B cell (primary cell): ENCODE results near the gene HTRA3. TPM values are rescaled to one million over a fixed set of nuclear protein-coding genes. Genes with fewer than 3 reads are reported as not detected.

Source experiments
- ATAC-seq: fragments of 200-7000 bp; cut with Tn5 transposase; one replicate; pipeline ENCODE4 v1.10.0; 2021; ENCODE audit warnings: low read depth, mild to moderate bottlenecking, moderate number of reproducible peaks, moderate library complexity
- CTCF ChIA-PET: fragments of 350-600 bp; sonication (Branson Sonifier 250); formaldehyde crosslinking; loops from one replicate; lab custom pipeline; 2021; ENCODE audit warnings: antibody characterized with exemption, inconsistent platforms; lab: Charles Lee
- POLR2A ChIA-PET: fragments of 350-600 bp; sonication (Branson Sonifier 250); formaldehyde crosslinking; loops from one replicate; lab custom pipeline; 2021; ENCODE audit warnings: antibody characterized with exemption; lab: Charles Lee
- DNase-seq: peaks from one replicate; pipeline ENCODE4 v3.0.0; 2013
- H2AFZ ChIP-seq: 2 replicates; pipeline ENCODE4 v1.6.1; 2012; ENCODE audit warnings: mild to moderate bottlenecking, low read depth, low read length; ENCODE audit not compliant: insufficient read depth, poor library complexity, severe bottlenecking
- H3K27ac ChIP-seq, 2 donors: 1 replicate in 1 of 2; 2 replicates in 1 of 2; pipeline ENCODE4 v1.5.1; 2012 to 2013; ENCODE audit warnings: low read length in 2 of 2, mild to moderate bottlenecking in 2 of 2, moderate library complexity in 1 of 2
- H3K27me3 ChIP-seq, 4 experiments: fragments of 200-600 bp in 1 of 4; sonication (generic) in 1 of 4; replicated peaks in 1 of 4; 1 replicate in 2 of 4; 2 replicates in 2 of 4; pipeline versions ENCODE4 v1.6.1 to v1.7.0; 2013 to 2016; ENCODE audit warnings: low read length in 3 of 4, mild to moderate bottlenecking in 2 of 4, mixed read lengths in 1 of 4, moderate library complexity in 1 of 4; ENCODE audit not compliant: insufficient read depth in 4 of 4, control insufficient read depth in 3 of 4; ENCODE audit errors: control extremely low read depth in 1 of 4
- H3K36me3 ChIP-seq, 2 experiments: replicated peaks in 1 of 2; 1 replicate in 1 of 2; 2 replicates in 1 of 2; pipeline versions ENCODE4 v1.6.1 to v1.7.1; 2013; ENCODE audit warnings: low read length in 1 of 2; ENCODE audit not compliant: insufficient read depth in 2 of 2, control insufficient read depth in 1 of 2; ENCODE audit errors: control extremely low read depth in 1 of 2, extremely low read depth in 1 of 2
- H3K4me1 ChIP-seq, 2 donors: fragments of 200-600 bp in 1 of 2; sonication (generic) in 1 of 2; 1 replicate in 1 of 2; 2 replicates in 1 of 2; pipeline versions ENCODE4 v1.5.1 to v1.6.1; 2013 to 2017; ENCODE audit warnings: low read length in 2 of 2; ENCODE audit not compliant: control insufficient read depth in 2 of 2, insufficient read depth in 2 of 2
- H3K4me2 ChIP-seq: replicated peaks from 2 replicates; pipeline ENCODE3; 2012; ENCODE audit warnings: mild to moderate bottlenecking, low read depth, low read length; ENCODE audit not compliant: poor library complexity, severe bottlenecking
- H3K4me3 ChIP-seq, 5 experiments: fragments of 200-600 bp in 1 of 5; sonication (generic) in 1 of 5; 1 replicate in 3 of 5; 2 replicates in 2 of 5; pipeline versions ENCODE4 v1.5.1 to v1.7.0; 2011 to 2016; ENCODE audit warnings: low read length in 4 of 5, mild to moderate bottlenecking in 4 of 5, low read depth in 2 of 5, control low read depth in 1 of 5, moderate library complexity in 1 of 5; ENCODE audit not compliant: insufficient read depth in 1 of 5; ENCODE audit errors: control extremely low read depth in 1 of 5, extremely low read depth in 1 of 5
- H3K79me2 ChIP-seq: fragments of 200-600 bp; sonication (generic); one replicate; pipeline ENCODE4 v1.6.0; 2016; ENCODE audit warnings: low read length; ENCODE audit not compliant: control insufficient read depth, insufficient read depth
- H3K9ac ChIP-seq: fragments of 200-600 bp; sonication (generic); 2 replicates; pipeline ENCODE4 v1.6.1; 2017; ENCODE audit warnings: mild to moderate bottlenecking, low read length, moderate library complexity
- H3K9me3 ChIP-seq, 3 donors: one replicate each; pipeline versions ENCODE4 v1.6.1 to v1.7.1; 2013; ENCODE audit warnings: low read length in 2 of 3; ENCODE audit not compliant: control insufficient read depth in 2 of 3, insufficient read depth in 1 of 3; ENCODE audit errors: control extremely low read depth in 1 of 3
- H4K20me1 ChIP-seq: 2 replicates; pipeline ENCODE4 v1.6.0; 2012; ENCODE audit warnings: mild to moderate bottlenecking, low read length; ENCODE audit not compliant: insufficient read depth, control insufficient read depth, poor library complexity, severe bottlenecking
- H3K27ac Mint-ChIP-seq: one replicate; pipeline ENCODE4 v1.8.0; 2021; ENCODE audit warnings: mixed read lengths
- H3K27me3 Mint-ChIP-seq: one replicate; pipeline ENCODE4 v1.8.0; 2021; ENCODE audit warnings: mixed read lengths
- H3K4me1 Mint-ChIP-seq: one replicate; pipeline ENCODE4 v1.8.0; 2021; ENCODE audit warnings: mixed read lengths
- H3K4me3 Mint-ChIP-seq: one replicate; pipeline ENCODE4 v1.8.0; 2021; ENCODE audit warnings: mixed read lengths
- H3K9me3 Mint-ChIP-seq: one replicate; pipeline ENCODE4 v1.8.0; 2022; ENCODE audit warnings: mixed read lengths; ENCODE audit not compliant: insufficient read depth
- CTCF ChIP-seq: fragments of 200-600 bp; IDR thresholded peaks from one replicate; pipeline ENCODE4 v1.8.0; 2022; ENCODE audit warnings: antibody characterized with exemption, mild to moderate bottlenecking
- EZH2 ChIP-seq: IDR thresholded peaks from 2 replicates; pipeline ENCODE4 v1.6.1; 2012; ENCODE audit warnings: borderline replicate concordance, low read depth, mild to moderate bottlenecking, moderate library complexity, low read length; ENCODE audit not compliant: insufficient read depth, poor library complexity, severe bottlenecking
- WGBS: methylation state at CpG from one replicate; pipeline ENCODE4 v1.1.5; 2013; ENCODE audit warnings: missing lambda C conversion rate; ENCODE audit not compliant: insufficient coverage; 5-methylcytosine and 5-hydroxymethylcytosine counted together
- intact Hi-C: fragments of 100-400 bp; cut with micrococcal nuclease; formaldehyde crosslinking; loops from one replicate; pipeline ENCODE4 v1.10.0; 2022
- polyA plus RNA-seq: library from polyadenylated mRNA; depleted of rRNA; stranded (reverse); fragments of >200 nt; gene quantifications from 2 replicates; pipeline ENCODE4 v1.2.3, GENCODE V29; 2012
- total RNA-seq, 2 donors: library from RNA; stranded (reverse); fragments of 120-200 nt in 1 of 2; gene quantifications; 1 replicate in 1 of 2; 2 replicates in 1 of 2; pipeline versions ENCODE4 v1.2.3 to v1.2.4, GENCODE V29; 2013 to 2022

The HTRA3 gene
- total and polyA plus RNA-seq, 2 donors (not counting 1 experiment from before 2014, with no cell fraction given), result not detected

- H3K9me3 ChIP-seq, result peaks cover 0 to 12% (median 0%) of the 10 kb centered on the region in 3 donors
- no peak overlapping the region for H3K4me2 ChIP-seq
- intact Hi-C loops, result no loop called here
- Mint-ChIP-seq H3K4me3 (no peak overlapping the region), H3K4me1 (no peaks in the 10 kb centered on the region), H3K27me3 (peaks cover 19% of the 10 kb centered on the region), H3K9me3 (peaks cover 3% of the 10 kb centered on the region), H3K27ac (no peak overlapping the region)
- ChIA-PET CTCF (interaction anchor here (0.7 to 0.9 kb wide), 2 partner anchors 37 to 102 kb away, joined by 3 to 4 read pairs; no protein-coding TSS in a partner anchor), POLR2A (no interaction called here)
- no peak for TF ChIP-seq CTCF
- TF ChIP-seq EZH2, result no peak
- no peaks in the 10 kb centered on the region for H3K36me3 ChIP-seq
- ATAC-seq, result no peak
- H3K4me1 ChIP-seq, result no peaks in the 10 kb centered on the region
- H3K27ac ChIP-seq, result no peak overlapping the region
- no peaks in the 10 kb centered on the region for H4K20me1 ChIP-seq
- 90% methylated on average over 1 of the region's 1 CpG for WGBS
- no peak overlapping the region for H2AFZ ChIP-seq
- DNase-seq, result no peak
- no peak overlapping the region for H3K4me3 ChIP-seq
- no peaks in the 10 kb centered on the region for H3K79me2 ChIP-seq
- no peaks in the 10 kb centered on the region for H3K27me3 ChIP-seq
- no peak overlapping the region for H3K9ac ChIP-seq
Observed at GRCh38 chr4:8300832-8301231, 31.3 kb downstream of the HTRA3 start.

DNA sequence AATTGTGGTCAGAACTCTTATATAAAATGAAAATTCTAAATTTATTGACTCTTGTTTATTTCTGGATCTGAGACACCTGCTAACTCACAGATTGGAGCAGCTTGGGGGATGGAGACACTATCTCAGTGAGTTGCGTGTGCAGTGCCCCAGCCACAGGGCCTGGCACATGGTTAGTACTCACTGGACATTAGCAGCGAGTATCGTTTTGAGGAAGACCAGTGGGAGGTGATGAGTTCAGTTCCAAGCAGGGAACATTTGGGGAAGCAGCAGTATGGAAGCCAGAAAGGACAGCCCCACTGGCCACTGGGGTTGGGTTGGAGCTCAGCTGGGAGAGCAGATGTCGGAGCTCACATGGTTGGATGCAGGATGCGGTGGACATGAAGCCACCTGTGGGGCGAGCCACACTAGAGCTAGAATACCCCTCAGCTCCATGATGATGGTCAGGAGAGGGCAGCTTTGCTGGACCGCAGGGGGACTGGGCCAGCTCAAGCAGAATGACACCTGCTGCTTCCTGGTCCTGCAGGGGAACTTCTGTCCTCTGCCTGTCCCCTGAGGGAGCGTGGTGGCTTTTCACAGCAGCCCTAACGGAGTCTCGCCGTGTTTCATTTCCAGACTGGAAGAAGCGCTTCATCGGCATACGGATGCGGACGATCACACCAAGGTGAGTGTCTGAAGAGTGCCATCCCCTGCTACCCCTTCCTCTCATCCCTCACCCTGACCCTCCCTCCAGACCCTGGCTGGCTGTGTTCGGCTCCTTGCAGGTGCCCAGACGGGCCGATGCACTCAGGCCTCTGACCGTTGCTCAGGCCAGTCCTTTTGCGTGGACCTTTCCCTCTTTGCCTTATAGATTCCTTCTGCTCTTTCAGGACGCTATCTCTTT is 32.5 kb downstream of the HTRA3 start:
- TF ChIP-seq CTCF (no peak), EZH2 (no peak)
- Histone ChIP-seq H3K4me3 (no peak overlapping the region), H3K36me3 (no peaks in the 10 kb centered on the region), H3K79me2 (no peaks in the 10 kb centered on the region), H3K27ac (no peak overlapping the region), H4K20me1 (no peaks in the 10 kb centered on the region), H3K9me3 (peaks cover 0 to 15% (median 0%) of the 10 kb centered on the region in 3 donors), H3K27me3 (no peaks in the 10 kb centered on the region), H3K4me2 (no peak overlapping the region), H3K9ac (no peak overlapping the region), H3K4me1 (no peaks in the 10 kb centered on the region), H2AFZ (no peak overlapping the region)
- Mint-ChIP-seq H3K27ac (no peak overlapping the region), H3K4me3 (no peak overlapping the region), H3K9me3 (peaks cover 3% of the 10 kb centered on the region), H3K4me1 (no peaks in the 10 kb centered on the region), H3K27me3 (peaks cover 19% of the 10 kb centered on the region)
- ChIA-PET POLR2A (no interaction called here), CTCF (no interaction called here)
- intact Hi-C loops, result no loop called here
- WGBS, result 97% methylated on average over 22 of the region's 22 CpGs
- ATAC-seq (no peak), DNase-seq (no peak)
